Lung (tissue), 12 donors: Measurements from ENCODE around the gene MYL7. TPM values are rescaled to one million over a fixed set of nuclear protein-coding genes. Genes with fewer than 3 reads are reported as not detected.
A peak's percentile ranks its signal among the peaks of the same experiment; 100 is the strongest.
"Not testable (repeated sequence)": the region's sequence is repeated elsewhere in the genome, so short reads cannot be mapped to it uniquely, and the experiment has no call there.

Experiments
- ATAC-seq: fragments of 200-7000 bp; cut with Tn5 transposase; one replicate; pipeline ENCODE4 v1.9.1; 2020; ENCODE audit warnings: moderate number of reproducible peaks; ENCODE audit not compliant: insufficient read depth, low FRiP score
- DNase-seq, 3 donors: peaks; one replicate each; pipeline ENCODE4 v3.0.0-alpha.2; 2013 to 2017
- H3K27ac ChIP-seq, 2 donors: one replicate each; pipeline ENCODE4 v1.5.1; 2013; ENCODE audit warnings: mild to moderate bottlenecking in 2 of 2, moderate library complexity in 2 of 2, control low read depth in 1 of 2, inconsistent platforms in 1 of 2, low read depth in 1 of 2, low read length in 1 of 2
- H3K27me3 ChIP-seq, 3 donors: one replicate each; pipeline ENCODE4 v1.5.1; 2013; ENCODE audit warnings: low read length in 2 of 3; ENCODE audit not compliant: control insufficient read depth in 3 of 3, insufficient read depth in 3 of 3
- H3K36me3 ChIP-seq, 4 donors: one replicate each; pipeline ENCODE4 v1.5.1; 2013; ENCODE audit warnings: low read length in 4 of 4, mild to moderate bottlenecking in 1 of 4, moderate library complexity in 1 of 4; ENCODE audit not compliant: control insufficient read depth in 4 of 4, insufficient read depth in 4 of 4
- H3K4me1 ChIP-seq, 5 donors: one replicate each; pipeline ENCODE4 v1.5.1; 2013; ENCODE audit warnings: low read length in 5 of 5, mild to moderate bottlenecking in 2 of 5, moderate library complexity in 1 of 5; ENCODE audit not compliant: control insufficient read depth in 5 of 5, insufficient read depth in 5 of 5
- H3K4me3 ChIP-seq: one replicate; pipeline ENCODE4 v1.5.1; 2013; ENCODE audit warnings: mild to moderate bottlenecking, control low read depth, moderate library complexity
- H3K9ac ChIP-seq, 2 donors: one replicate each; pipeline ENCODE4 v1.5.1; 2013; ENCODE audit warnings: low read length in 2 of 2, control low read depth in 1 of 2; ENCODE audit not compliant: insufficient read depth in 1 of 2
- H3K9me3 ChIP-seq, 4 donors: one replicate each; pipeline ENCODE4 v1.5.1; 2013; ENCODE audit warnings: low read length in 3 of 4, mild to moderate bottlenecking in 1 of 4, moderate library complexity in 1 of 4; ENCODE audit not compliant: control insufficient read depth in 4 of 4, insufficient read depth in 3 of 4
- WGBS, 2 donors: extraction: QIAGEN DNeasy Blood & Tissue Kit; methylation state at CpG; one replicate each; pipeline ENCODE4 v1.1.7; 2013; 5-methylcytosine and 5-hydroxymethylcytosine counted together
- polyA plus RNA-seq, 2 donors: library from polyadenylated mRNA; stranded (reverse); fragments of 200-250 nt; gene quantifications; one replicate each; pipeline ENCODE4 v1.2.1, GENCODE V29; 2013
- total RNA-seq, 2 donors: library from RNA; depleted of rRNA in 1 of 2; stranded (reverse); fragments of >200 nt in 1 of 2; gene quantifications; one replicate each; pipeline ENCODE4 v1.2.1, GENCODE V29; 2014 to 2021
- TF ChIP-seq, protein P1 (sequence below): IDR thresholded peaks from 2 replicates; pipeline ENCODE4 v1.5.1; 2012; ENCODE audit warnings: mild to moderate bottlenecking; ENCODE audit errors: control extremely low read depth, extremely low read depth
- donor health status: control.
- donor health status: control.
- donor health status: Bipolar disorder and iron deficiency.
- donor health status: healthy.
- donor health status: DM: yes; HTN: yes; CAD: no.

Gene MYL7
- total and polyA plus RNA-seq, 4 donors = 0.08 to 13.0 TPM; not detected in 2

DNA sequence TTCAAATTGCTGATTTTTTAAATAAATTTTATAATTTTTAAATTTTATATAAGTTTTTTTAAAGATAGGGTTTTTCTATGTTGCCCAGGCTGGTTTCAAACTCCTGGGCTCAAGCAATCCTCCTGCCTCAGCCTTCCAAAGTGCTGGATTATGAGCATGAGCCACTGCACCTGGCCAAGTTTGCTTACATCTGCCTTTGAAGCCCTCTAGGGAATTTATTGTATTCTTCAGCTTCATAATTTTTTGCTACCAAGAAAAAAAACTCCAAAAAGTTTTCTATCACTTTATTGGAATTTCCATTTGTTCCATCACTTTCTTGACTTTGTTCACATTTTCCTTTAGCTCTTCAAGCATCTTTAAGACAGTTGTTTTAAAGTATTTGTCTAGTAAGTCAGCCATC lies 14.0 kb downstream of the MYL7 start:
- Histone ChIP-seq H3K9me3 (no peaks in the 10 kb centered on the region), H3K27ac (no peak overlapping the region), H3K9ac (no peak overlapping the region), H3K27me3 (no peaks in the 10 kb centered on the region), H3K4me1 (peaks cover 3 to 18% (median 6%) of the 10 kb centered on the region in 5 donors), H3K36me3 (no peaks in the 10 kb centered on the region), H3K4me3 (no peak overlapping the region)
- ATAC-seq (no peak), DNase-seq (no peak)
- TF ChIP-seq, protein P1, sequence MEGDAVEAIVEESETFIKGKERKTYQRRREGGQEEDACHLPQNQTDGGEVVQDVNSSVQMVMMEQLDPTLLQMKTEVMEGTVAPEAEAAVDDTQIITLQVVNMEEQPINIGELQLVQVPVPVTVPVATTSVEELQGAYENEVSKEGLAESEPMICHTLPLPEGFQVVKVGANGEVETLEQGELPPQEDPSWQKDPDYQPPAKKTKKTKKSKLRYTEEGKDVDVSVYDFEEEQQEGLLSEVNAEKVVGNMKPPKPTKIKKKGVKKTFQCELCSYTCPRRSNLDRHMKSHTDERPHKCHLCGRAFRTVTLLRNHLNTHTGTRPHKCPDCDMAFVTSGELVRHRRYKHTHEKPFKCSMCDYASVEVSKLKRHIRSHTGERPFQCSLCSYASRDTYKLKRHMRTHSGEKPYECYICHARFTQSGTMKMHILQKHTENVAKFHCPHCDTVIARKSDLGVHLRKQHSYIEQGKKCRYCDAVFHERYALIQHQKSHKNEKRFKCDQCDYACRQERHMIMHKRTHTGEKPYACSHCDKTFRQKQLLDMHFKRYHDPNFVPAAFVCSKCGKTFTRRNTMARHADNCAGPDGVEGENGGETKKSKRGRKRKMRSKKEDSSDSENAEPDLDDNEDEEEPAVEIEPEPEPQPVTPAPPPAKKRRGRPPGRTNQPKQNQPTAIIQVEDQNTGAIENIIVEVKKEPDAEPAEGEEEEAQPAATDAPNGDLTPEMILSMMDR = no peak

DNA sequence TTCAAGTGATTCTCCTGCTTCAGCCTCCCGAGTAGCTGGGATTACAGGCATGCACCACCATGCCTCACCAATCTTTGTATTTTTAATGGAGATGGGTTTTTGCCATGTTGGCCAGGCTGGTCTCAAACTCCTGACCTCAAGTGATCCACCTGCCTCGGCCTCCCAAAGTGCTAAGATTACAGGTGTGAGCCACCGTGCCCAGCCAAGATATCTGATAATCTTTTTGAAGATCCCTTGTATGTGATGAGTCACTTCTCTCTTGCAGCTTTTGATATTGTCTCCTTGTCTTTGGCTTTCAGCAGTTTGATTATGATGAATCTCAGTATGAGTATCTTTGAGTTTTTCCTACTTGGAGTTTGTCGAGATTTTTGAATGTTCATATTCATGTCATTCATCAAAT lies 14.6 kb downstream of the MYL7 start:
- H3K27ac ChIP-seq, H3K9me3 ChIP-seq, H3K9ac ChIP-seq, DNase-seq, H3K4me3 ChIP-seq, H3K27me3 ChIP-seq, H3K36me3 ChIP-seq, ATAC-seq: not testable (repeated sequence)
- peaks cover 5 to 19% (median 8%) of the 10 kb centered on the region in 5 donors for H3K4me1 ChIP-seq
- WGBS, 2 donors = 91 to 93% methylated on average over 4 of the region's 4 CpGs

DNA sequence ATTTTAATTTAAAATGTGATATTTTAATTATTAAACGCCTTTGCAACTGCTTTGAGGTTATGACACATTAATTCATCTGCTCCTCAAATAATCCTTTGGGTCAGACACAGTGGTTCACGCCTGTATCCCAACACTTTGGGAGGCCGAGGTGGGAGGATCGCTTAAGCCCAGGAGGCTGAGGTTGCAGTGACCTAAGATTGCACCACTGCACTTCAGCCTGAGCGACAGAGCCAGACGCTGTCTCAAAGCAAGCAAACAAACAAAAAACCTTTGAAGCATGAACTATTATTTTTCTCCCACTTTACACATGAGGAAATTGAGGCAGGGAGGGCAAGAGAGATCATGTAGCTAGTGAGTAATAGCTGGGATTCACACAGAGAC lies 16.3 kb downstream of the MYL7 start:
- H3K36me3 ChIP-seq = peaks cover 0 to 17% (median 9%) of the 10 kb centered on the region in 4 donors
- H3K27me3 ChIP-seq = no peaks in the 10 kb centered on the region
- peak overlapping the region in 1 of 2 donors; percentile 11 for H3K27ac ChIP-seq
- ATAC-seq (no peak), DNase-seq (no peak)
- H3K9ac ChIP-seq = no peak overlapping the region
- H3K4me1 ChIP-seq = peaks cover 5 to 23% (median 9%) of the 10 kb centered on the region in 5 donors
- 97 to 98% methylated on average over 6 of the region's 6 CpGs for WGBS, 2 donors
- H3K4me3 ChIP-seq = no peak overlapping the region
- no peaks in the 10 kb centered on the region for H3K9me3 ChIP-seq
- TF ChIP-seq, protein P1 = no peak

DNA sequence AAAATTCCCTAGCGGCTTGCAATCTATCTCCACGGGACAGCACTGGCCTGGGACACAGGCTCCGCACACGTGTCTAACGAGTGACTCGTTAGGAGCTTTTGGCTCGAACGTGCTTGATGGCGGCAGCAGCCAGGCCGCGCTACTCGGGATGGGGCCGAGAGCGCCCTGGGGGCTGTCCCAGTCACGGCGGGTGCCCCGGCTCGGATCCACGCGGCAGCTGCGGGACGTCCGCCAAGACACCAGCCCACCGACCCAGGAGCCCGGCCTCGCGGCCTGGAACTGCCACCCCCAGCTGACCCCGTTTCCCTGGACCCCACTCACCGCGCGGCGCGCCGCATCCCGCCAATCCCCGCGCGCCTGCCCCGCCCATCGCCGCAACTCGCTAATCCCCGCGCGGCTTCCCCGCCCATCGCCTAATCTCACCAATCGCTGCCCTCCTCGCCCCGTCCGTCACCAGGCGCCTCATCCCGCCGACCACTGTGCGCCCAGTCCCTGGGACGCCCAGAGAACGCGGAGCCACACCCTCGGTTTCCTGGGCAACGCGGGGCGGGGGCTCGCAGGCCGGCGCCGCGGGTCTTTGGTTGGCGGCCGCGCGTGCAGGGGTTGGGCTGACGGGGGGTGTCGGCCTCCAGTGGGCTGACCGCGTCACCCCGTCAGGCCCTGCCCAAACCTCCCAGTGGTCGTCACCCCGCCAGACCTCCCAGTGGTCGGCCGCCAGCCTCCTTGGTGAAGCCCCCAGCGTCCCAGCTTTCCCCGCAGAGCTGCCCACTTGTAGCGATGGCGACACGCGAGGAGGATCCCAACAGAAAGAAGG lies 17.7 kb downstream of the MYL7 start, which contains the start of gene POLD2:
Gene POLD2 (minus strand): TSS at position 359 of the 814 bp plus-strand sequence. CDS start 1,495 bp downstream, outside the sequence.
- Histone ChIP-seq H3K9ac (peak within 1 kb of the TSS; percentile 84 to 88), H3K27me3 (no peaks in the 10 kb centered on the region), H3K4me1 (peaks cover 3 to 23% (median 9%) of the 10 kb centered on the region in 5 donors), H3K9me3 (no peaks in the 10 kb centered on the region), H3K36me3 (peaks cover 0 to 18% (median 13%) of the 10 kb centered on the region in 4 donors), H3K27ac (peak within 1 kb of the TSS; percentile 86 to 94), H3K4me3 (peak within 1 kb of the TSS; percentile 85)
- ATAC-seq (peak; percentile 98), DNase-seq (peak; percentile 99)
- TF ChIP-seq, protein P1 = no peak
- WGBS, 2 donors = 1% methylated on average over 75 to 86 of the region's 86 CpGs
